ES-I3 (cell line): Measurements from ENCODE around the gene FASN.

Experiments used
- H3K36me3 ChIP-seq: 2 replicates; pipeline ENCODE4 v1.6.1; 2013; ENCODE audit warnings: mild to moderate bottlenecking, low read length, control low read depth, moderate library complexity; ENCODE audit not compliant: insufficient read depth
- H3K4me1 ChIP-seq: 2 replicates; pipeline ENCODE4 v1.6.1; 2013; ENCODE audit warnings: mild to moderate bottlenecking, control low read depth, low read length; ENCODE audit not compliant: insufficient read depth
- H3K9ac ChIP-seq: 2 replicates; pipeline ENCODE4 v1.6.1; 2013; ENCODE audit warnings: low read depth, mild to moderate bottlenecking, low read length, moderate library complexity
- H3K9me3 ChIP-seq: 2 replicates; pipeline ENCODE4 v1.6.1; 2013; ENCODE audit warnings: mild to moderate bottlenecking, low read length, moderate library complexity; ENCODE audit not compliant: control insufficient read depth, insufficient read depth

The FASN gene

GRCh38 chr17:82091264-82092066 lies 6.6 kb downstream of the FASN start:
- H3K9me3 ChIP-seq, result no peaks in the 10 kb centered on the region
- peaks cover 17% of the 10 kb centered on the region for H3K36me3 ChIP-seq
- H3K9ac ChIP-seq, result no peak overlapping the region
- H3K4me1 ChIP-seq, result no peaks in the 10 kb centered on the region; the same call in 1 of the 2 replicates

- Histone ChIP-seq H3K9me3 (no peaks in the 10 kb centered on the region), H3K4me1 (no peaks in the 10 kb centered on the region), H3K9ac (no peak overlapping the region), H3K36me3 (peaks cover 14% of the 10 kb centered on the region)
These were observed 7.3 kb downstream of the FASN start for GRCh38 chr17:82090549-82091263.

DNA sequence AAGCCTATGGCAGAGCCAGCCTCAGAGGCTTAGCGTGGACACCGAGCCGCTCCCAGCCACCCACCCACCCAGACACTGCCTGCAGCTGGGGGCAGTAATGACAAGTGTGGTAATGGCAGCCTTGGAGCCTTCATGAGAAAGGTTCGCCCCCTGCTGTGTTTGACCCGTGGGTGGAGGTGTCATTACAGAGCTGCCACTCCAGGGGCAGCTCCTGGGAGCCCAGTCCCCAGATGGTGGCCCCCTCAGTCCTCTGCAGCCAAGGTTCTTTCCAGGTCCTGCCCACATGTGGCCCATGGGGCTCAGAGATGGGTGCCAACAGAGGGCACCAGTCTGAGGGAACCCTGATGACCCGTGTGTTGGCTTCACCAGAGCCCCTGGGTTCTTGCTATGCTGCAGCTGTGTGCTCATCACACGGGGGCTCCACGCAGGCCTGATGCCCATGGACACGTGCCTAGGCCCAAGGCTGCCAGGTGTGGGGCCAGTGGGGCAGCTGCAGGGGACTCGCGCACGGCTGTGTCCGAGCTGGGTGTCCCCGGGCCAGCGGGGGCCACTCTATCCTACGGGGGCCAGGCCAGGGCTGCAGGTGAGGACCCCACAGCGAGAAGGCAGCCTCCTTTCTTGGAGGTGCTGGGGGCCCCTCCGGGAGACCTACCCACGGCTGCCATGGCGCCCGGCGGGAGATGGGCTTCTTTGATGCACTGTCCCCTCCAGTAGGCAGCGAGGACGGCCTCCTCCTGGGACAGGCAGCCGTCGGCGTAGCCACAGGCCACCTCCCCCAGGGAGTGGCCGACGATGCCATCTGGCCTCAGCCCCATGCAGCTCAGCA lies 8.1 kb downstream of the FASN start:
- Histone ChIP-seq H3K4me1 (no peaks in the 10 kb centered on the region), H3K9me3 (no peaks in the 10 kb centered on the region), H3K36me3 (peaks cover 18% of the 10 kb centered on the region), H3K9ac (no peak overlapping the region)

GRCh38 chr17:82088838-82089722 lies 9.0 kb downstream of the FASN start:
- H3K36me3 ChIP-seq, result peaks cover 18% of the 10 kb centered on the region
- H3K9ac ChIP-seq, result no peak overlapping the region
- no peaks in the 10 kb centered on the region for H3K9me3 ChIP-seq
- no peaks in the 10 kb centered on the region for H3K4me1 ChIP-seq

DNA sequence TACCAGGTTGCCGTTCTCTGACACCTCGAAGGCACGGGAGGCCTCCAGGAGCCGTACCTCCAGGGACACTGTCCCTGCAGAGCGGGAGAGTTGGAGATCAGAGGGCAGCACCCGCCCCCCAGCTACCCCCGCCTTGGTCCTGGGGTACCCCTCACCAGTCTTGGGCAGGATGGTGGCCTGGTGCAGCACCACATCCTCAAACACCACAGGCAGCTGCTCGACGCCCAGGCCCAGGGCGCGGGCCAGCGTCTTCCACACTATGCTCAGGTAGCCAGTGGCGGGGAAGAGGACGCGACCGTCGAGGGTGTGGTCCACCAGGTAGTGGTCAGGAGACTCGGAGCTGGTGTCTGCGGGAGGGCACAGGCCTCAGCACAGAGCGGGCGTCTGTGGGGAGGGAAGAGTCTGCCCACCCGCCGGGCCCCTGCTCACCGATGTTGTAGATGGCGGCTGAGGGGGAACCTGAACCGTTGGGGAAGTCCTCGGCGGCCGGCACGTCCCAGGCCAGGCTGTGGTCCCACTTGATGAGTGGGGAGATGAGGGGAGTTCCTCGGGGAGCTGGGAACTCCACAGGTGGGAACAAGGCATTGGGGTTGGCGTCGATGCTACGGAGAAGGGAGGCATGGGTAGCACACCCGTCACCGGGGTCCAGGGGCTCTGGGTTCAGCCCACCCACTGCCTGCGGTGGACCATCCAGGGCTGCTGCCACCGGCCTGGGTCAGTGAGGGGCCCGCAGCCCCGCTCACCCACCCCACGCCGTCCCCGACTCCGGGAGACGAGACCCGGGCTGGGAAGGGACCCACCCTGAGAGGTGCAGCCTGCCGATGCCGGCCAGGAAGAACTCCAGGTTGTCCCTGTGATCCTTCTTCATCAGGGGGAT lies 9.8 kb downstream of the FASN start:
- H3K9me3 ChIP-seq, result no peaks in the 10 kb centered on the region
- H3K9ac ChIP-seq, result no peak overlapping the region
- H3K4me1 ChIP-seq, result no peaks in the 10 kb centered on the region
- peaks cover 23% of the 10 kb centered on the region for H3K36me3 ChIP-seq

DNA sequence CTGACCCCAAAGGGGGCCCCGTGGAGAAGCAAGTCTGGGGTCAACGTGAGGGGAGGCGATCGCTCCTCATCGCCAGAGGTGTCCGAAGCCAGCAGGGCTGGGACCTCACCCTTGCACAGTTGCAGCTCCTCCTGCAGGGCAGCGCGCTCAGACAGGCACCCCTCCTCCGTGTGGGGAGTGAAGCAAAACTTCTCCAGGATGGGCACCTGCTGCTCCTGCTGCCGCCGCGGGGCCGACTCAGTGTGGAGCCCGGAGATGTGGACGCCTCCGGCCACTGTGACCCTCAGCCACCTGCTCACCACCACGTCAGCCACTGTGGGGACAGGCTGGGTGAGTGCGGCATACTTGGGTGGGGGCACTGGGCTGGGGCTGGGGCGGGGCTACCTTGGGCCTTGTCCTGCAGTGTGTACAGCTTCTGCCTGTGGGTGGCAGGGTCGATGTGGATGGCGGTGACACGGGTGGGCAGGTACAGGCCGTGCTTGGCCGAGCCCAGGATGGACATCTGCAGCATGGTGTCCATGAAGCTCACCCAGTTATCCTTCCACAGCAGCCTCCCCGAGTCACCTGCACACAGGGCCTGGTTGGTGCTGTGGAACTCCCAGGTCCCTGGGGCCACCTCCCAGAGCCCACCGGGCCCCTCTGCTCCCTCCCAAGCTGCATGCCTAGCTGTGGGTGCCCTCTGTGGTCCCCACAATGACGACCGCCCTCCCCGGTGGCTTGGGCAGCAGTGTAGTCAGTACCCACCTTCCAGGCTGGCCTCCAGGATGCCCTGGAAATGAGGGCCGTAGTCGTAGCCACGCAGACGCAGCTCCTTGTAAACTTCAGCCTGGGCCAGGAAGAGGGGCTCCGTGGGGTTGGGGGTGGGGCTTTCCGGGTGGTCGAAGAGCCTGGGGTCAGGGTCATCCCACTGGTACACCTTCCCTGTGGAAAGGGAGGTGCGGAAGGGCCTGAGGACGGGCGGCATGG lies 10.8 kb downstream of the FASN start:
- H3K9ac ChIP-seq, result no peak overlapping the region
- peaks cover 32% of the 10 kb centered on the region for H3K36me3 ChIP-seq
- no peaks in the 10 kb centered on the region for H3K9me3 ChIP-seq
- H3K4me1 ChIP-seq, result no peaks in the 10 kb centered on the region

DNA sequence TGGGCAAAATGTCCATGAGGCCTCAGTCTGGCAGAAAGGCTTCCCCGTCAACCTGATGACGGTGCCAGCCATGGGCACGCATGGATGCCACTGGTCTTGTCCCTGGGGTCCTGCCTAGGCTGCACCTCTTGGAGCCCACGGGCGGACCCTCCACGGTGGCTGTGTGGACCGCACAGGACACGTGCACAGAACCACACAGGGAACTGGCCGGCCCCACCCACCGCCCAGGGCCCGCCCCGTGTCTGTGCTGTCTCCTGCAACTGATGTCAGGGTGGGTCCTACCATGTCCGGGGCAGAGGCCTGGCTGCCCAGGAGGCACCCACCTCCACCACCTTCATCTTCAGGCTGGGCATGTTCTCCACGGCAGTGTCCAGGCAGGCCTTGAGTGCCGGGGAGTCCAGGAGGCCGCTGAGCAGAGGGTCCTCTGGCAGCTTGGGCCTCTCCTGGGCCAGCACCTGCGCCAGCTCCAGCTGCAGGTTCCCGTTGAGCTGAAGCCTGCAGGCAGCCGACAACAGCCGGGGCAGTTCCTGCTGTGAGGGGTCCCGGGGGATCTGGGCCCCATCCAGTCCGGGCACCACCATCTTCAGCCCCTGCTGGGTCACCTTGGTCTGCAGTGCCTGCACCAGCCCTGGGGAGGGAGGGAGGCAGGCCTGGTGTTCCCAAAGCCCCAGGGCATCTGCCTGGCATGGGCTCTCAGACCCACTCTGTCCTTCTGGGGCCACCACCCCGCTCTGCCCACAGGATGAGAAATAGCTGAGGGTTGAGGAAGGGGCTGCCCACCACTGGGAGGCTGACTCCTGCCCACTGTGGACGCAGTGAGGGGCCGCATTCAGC lies 11.9 kb downstream of the FASN start:
- peaks cover 34% of the 10 kb centered on the region for H3K36me3 ChIP-seq
- H3K9me3 ChIP-seq, result no peaks in the 10 kb centered on the region
- no peak overlapping the region for H3K9ac ChIP-seq
- no peaks in the 10 kb centered on the region for H3K4me1 ChIP-seq

- Histone ChIP-seq H3K9me3 (no peaks in the 10 kb centered on the region), H3K9ac (no peak overlapping the region), H3K4me1 (no peaks in the 10 kb centered on the region), H3K36me3 (peaks cover 32% of the 10 kb centered on the region)
These were observed 12.8 kb downstream of the FASN start for GRCh38 chr17:82085031-82085861.

- Histone ChIP-seq H3K9ac (no peak overlapping the region), H3K9me3 (no peaks in the 10 kb centered on the region), H3K4me1 (no peaks in the 10 kb centered on the region), H3K36me3 (peaks cover 32% of the 10 kb centered on the region)
These were observed 13.5 kb downstream of the FASN start for GRCh38 chr17:82084373-82085030.

- Histone ChIP-seq H3K36me3 (peaks cover 32% of the 10 kb centered on the region), H3K9ac (no peak overlapping the region)
These were observed 14.3 kb downstream of the FASN start for GRCh38 chr17:82083533-82084359.

More at GRCh38 chr17:82083533-82084359, 14.3 kb downstream of the FASN start:
- H3K9me3 ChIP-seq, result no peaks in the 10 kb centered on the region
- no peaks in the 10 kb centered on the region for H3K4me1 ChIP-seq
